HG03139 (cell line): ENCODE measurements around the gene VDAC1.
"Not testable (repeated sequence)": the region's sequence is repeated elsewhere in the genome, so short reads cannot be mapped to it uniquely, and the experiment has no call there.

ENCODE experiments used
- ATAC-seq: cut with Tn5 transposase; IDR thresholded peaks from one replicate; pipeline ENCODE4 v1.9.1; 2021; ENCODE audit not compliant: unreplicated experiment

The VDAC1 gene

GRCh38 chr5:133942614-133943474 lies 61.9 kb downstream of the VDAC1 start:
- ATAC-seq = no peak

GRCh38 chr5:133941456-133942196 lies 63.1 kb downstream of the VDAC1 start:
- no peak for ATAC-seq

- no peak for ATAC-seq
Observed at GRCh38 chr5:133939668-133940067, 65.1 kb downstream of the VDAC1 start.

- no peak for ATAC-seq
Observed at GRCh38 chr5:133938929-133939328, 65.8 kb downstream of the VDAC1 start.

GRCh38 chr5:133938039-133938821 lies 66.5 kb downstream of the VDAC1 start:
- no peak for ATAC-seq

- ATAC-seq = not testable (repeated sequence)
Observed at GRCh38 chr5:133937628-133938027, 67.1 kb downstream of the VDAC1 start.

GRCh38 chr5:133936651-133937015 lies 68.1 kb downstream of the VDAC1 start:
- ATAC-seq = no peak

- ATAC-seq = not testable (repeated sequence)
Observed at GRCh38 chr5:133935991-133936650, 68.7 kb downstream of the VDAC1 start.

GRCh38 chr5:133935667-133935940 lies 69.2 kb downstream of the VDAC1 start:
- no peak for ATAC-seq

GRCh38 chr5:133934822-133935666 lies 69.7 kb downstream of the VDAC1 start:
- no peak for ATAC-seq

GRCh38 chr5:133934311-133934710 lies 70.5 kb downstream of the VDAC1 start:
- ATAC-seq = no peak

- ATAC-seq = no peak
Observed at GRCh38 chr5:133933670-133934295, 71.0 kb downstream of the VDAC1 start.

GRCh38 chr5:133933169-133933509 lies 71.6 kb downstream of the VDAC1 start:
- no peak for ATAC-seq

GRCh38 chr5:133932441-133933168 lies 72.2 kb downstream of the VDAC1 start:
- no peak for ATAC-seq

- no peak for ATAC-seq
Observed at GRCh38 chr5:133931546-133931945, 73.2 kb downstream of the VDAC1 start.

- ATAC-seq = no peak
Observed at GRCh38 chr5:133930813-133931090, 74.0 kb downstream of the VDAC1 start.

- ATAC-seq = peak; percentile 30
Observed at GRCh38 chr5:133930061-133930812, 74.5 kb downstream of the VDAC1 start.

- ATAC-seq = no peak
Observed at GRCh38 chr5:133928587-133929393, 76.0 kb downstream of the VDAC1 start.
